Cardiac fibroblast (primary cell): ENCODE data around the gene OAS2.

ENCODE experiments used
- DNase-seq, 2 donors: peaks; one replicate each; pipeline versions ENCODE4 v3.0.0 to v3.0.0-alpha.2; 2010; ENCODE audit warnings: low read depth in 2 of 2
- H3K4me3 ChIP-seq, 2 donors: replicated peaks in 1 of 2; 1 replicate in 1 of 2; 2 replicates in 1 of 2; pipeline ENCODE4 v1.5.1; 2011; ENCODE audit warnings: low read depth in 2 of 2, low read length in 2 of 2, mild to moderate bottlenecking in 2 of 2, moderate library complexity in 1 of 2
- CTCF ChIP-seq: IDR thresholded peaks from one replicate; pipeline ENCODE4 v1.5.1; 2011; ENCODE audit warnings: low read depth, mild to moderate bottlenecking, low read length, inconsistent platforms

Gene OAS2

GRCh38 chr12:113060336-113060960 is 82.1 kb downstream of the OAS2 start:
- no peak for DNase-seq
- H3K4me3 ChIP-seq, result no peak overlapping the region
- no peak for TF ChIP-seq CTCF

- no peak for DNase-seq
- TF ChIP-seq CTCF, result no peak
These were observed 82.9 kb downstream of the OAS2 start for GRCh38 chr12:113061061-113061694.

More at GRCh38 chr12:113061061-113061694, 82.9 kb downstream of the OAS2 start:
- no peak overlapping the region for H3K4me3 ChIP-seq
